Skeletal muscle satellite cell (primary cell): ENCODE measurements around the gene PIGB.
A peak's percentile ranks its signal among the peaks of the same experiment; 100 is the strongest.
"Not testable (repeated sequence)": the region's sequence is repeated elsewhere in the genome, so short reads cannot be mapped to it uniquely, and the experiment has no call there.

ENCODE experiments used
- H3K27me3 ChIP-seq: 2 replicates; pipeline ENCODE4 v1.7.0; 2013; ENCODE audit warnings: low read length; ENCODE audit not compliant: control insufficient read depth, insufficient read depth
- H3K36me3 ChIP-seq: 2 replicates; pipeline ENCODE4 v1.7.0; 2013; ENCODE audit warnings: mild to moderate bottlenecking, control low read depth, low read length; ENCODE audit not compliant: insufficient read depth
- H3K4me1 ChIP-seq: 2 replicates; pipeline ENCODE4 v1.7.0; 2013; ENCODE audit warnings: low read length; ENCODE audit not compliant: control insufficient read depth, insufficient read depth
- H3K4me2 ChIP-seq: 2 replicates; pipeline ENCODE4 v1.7.0; 2013; ENCODE audit warnings: mild to moderate bottlenecking, low read length
- H3K4me3 ChIP-seq: 2 replicates; pipeline ENCODE4 v1.7.0; 2013; ENCODE audit warnings: low read length
- H3K9ac ChIP-seq: 2 replicates; pipeline ENCODE4 v1.7.0; 2013; ENCODE audit warnings: mild to moderate bottlenecking, low read depth, low read length, moderate library complexity
- H3K9me3 ChIP-seq: replicated peaks from 2 replicates; pipeline ENCODE4 v1.7.0; 2013; ENCODE audit warnings: mild to moderate bottlenecking, control low read depth, low read length

Gene PIGB

GRCh38 chr15:55389264-55389607 lies 70.2 kb downstream of the PIGB start:
- H3K27me3 ChIP-seq: no peaks in the 10 kb centered on the region
- H3K4me3 ChIP-seq: no peak overlapping the region
- no peak overlapping the region for H3K9ac ChIP-seq
- H3K9me3 ChIP-seq: no peaks in the 10 kb centered on the region
- H3K4me1 ChIP-seq: peaks cover 15% of the 10 kb centered on the region
- H3K4me2 ChIP-seq: peak overlapping the region; percentile 53
- H3K36me3 ChIP-seq: peaks cover 5% of the 10 kb centered on the region

DNA sequence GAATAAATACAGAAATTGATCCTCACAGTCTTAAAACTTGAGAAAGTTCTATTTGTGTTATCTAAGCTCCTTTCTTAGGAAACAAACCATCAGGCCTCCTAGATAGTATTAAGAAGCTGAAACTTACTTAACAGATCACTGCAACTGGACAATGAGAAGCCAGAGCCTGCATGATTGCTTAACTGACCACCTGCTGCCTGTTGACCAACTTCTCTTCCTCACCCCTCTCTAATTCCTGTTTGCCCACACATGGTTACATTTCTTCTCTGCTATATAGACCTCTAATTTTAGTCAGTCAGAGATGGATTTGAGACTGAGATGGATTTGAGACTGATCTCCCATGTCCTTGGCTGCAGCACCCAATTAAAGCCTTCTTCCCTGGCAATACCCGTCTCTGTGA lies 75.7 kb downstream of the PIGB start:
- Histone ChIP-seq H3K4me3 (no peak overlapping the region), H3K36me3 (no peaks in the 10 kb centered on the region), H3K9me3 (no peaks in the 10 kb centered on the region), H3K4me2 (no peak overlapping the region), H3K27me3 (no peaks in the 10 kb centered on the region), H3K4me1 (peaks cover 4% of the 10 kb centered on the region), H3K9ac (no peak overlapping the region)

- Histone ChIP-seq H3K9ac (no peak overlapping the region), H3K27me3 (no peaks in the 10 kb centered on the region), H3K4me1 (peaks cover 3% of the 10 kb centered on the region), H3K9me3 (no peaks in the 10 kb centered on the region), H3K4me2 (no peak overlapping the region), H3K4me3 (no peak overlapping the region), H3K36me3 (no peaks in the 10 kb centered on the region)
Measured at GRCh38 chr15:55398243-55398642, 79.2 kb downstream of the PIGB start.

DNA sequence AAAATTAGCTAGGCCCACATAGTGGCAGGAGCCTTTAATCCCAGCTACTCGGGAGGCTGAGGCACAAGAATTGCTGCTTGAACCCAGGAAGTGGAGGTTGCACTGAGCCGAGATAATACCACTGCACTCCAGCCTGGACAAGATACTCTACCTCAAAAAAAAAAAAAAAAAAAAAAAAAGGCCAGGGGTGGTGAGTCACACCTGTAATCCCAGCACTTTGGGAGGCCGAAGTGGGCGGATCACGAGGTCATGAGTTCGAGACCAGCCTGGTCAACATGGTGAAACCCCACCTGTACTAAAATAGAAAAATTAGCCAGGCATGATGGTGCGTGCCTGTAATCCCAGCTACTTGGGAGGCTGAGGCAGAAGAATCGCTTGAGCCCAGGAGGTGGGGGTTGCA lies 81.0 kb downstream of the PIGB start:
- not testable (repeated sequence) for H3K4me2 ChIP-seq, H3K4me1 ChIP-seq, H3K36me3 ChIP-seq, H3K9me3 ChIP-seq, H3K9ac ChIP-seq, H3K27me3 ChIP-seq, H3K4me3 ChIP-seq

- no peak overlapping the region for H3K4me3 ChIP-seq
- no peaks in the 10 kb centered on the region for H3K27me3 ChIP-seq
- no peak overlapping the region for H3K4me2 ChIP-seq
- H3K4me1 ChIP-seq: peaks cover 5% of the 10 kb centered on the region
- H3K36me3 ChIP-seq: no peaks in the 10 kb centered on the region
- no peaks in the 10 kb centered on the region for H3K9me3 ChIP-seq
- no peak overlapping the region for H3K9ac ChIP-seq
Measured at GRCh38 chr15:55401786-55402246, 82.8 kb downstream of the PIGB start.

GRCh38 chr15:55402707-55403106 lies 83.7 kb downstream of the PIGB start:
- Histone ChIP-seq H3K4me2 (no peak overlapping the region), H3K9me3 (no peaks in the 10 kb centered on the region), H3K27me3 (no peaks in the 10 kb centered on the region), H3K36me3 (no peaks in the 10 kb centered on the region), H3K4me3 (no peak overlapping the region), H3K9ac (no peak overlapping the region), H3K4me1 (peaks cover 5% of the 10 kb centered on the region)

- Histone ChIP-seq H3K27me3 (no peaks in the 10 kb centered on the region), H3K4me3 (no peak overlapping the region), H3K36me3 (no peaks in the 10 kb centered on the region), H3K4me1 (peaks cover 5% of the 10 kb centered on the region), H3K9me3 (no peaks in the 10 kb centered on the region), H3K9ac (no peak overlapping the region), H3K4me2 (no peak overlapping the region)
Measured at GRCh38 chr15:55403531-55403930, 84.5 kb downstream of the PIGB start.
